ENCODE results near the gene UBFD1.
"Not testable (repeated sequence)": the region's sequence is repeated elsewhere in the genome, so short reads cannot be mapped to it uniquely, and the experiment has no call there.

The UBFD1 gene

GRCh38 chr16:23570992-23571632 is 13.6 kb downstream of the UBFD1 start:
- DNase-seq: peak in 1 of 2 donors; percentile 35

GRCh38 chr16:23571895-23572294 is 14.4 kb downstream of the UBFD1 start:
- no peak for DNase-seq

GRCh38 chr16:23572394-23572793 is 14.9 kb downstream of the UBFD1 start:
- DNase-seq: no peak

GRCh38 chr16:23573817-23574216 is 16.3 kb downstream of the UBFD1 start:
- DNase-seq: no peak

- DNase-seq: no peak
Measured at GRCh38 chr16:23575834-23576233, 18.3 kb downstream of the UBFD1 start.

GRCh38 chr16:23577493-23577892 is 20.0 kb downstream of the UBFD1 start:
- DNase-seq: no peak

- DNase-seq: no peak
Measured at GRCh38 chr16:23578101-23578830, 20.7 kb downstream of the UBFD1 start.

- no peak for DNase-seq
Measured at GRCh38 chr16:23579371-23579770, 21.8 kb downstream of the UBFD1 start.

GRCh38 chr16:23580391-23580790 is 22.9 kb downstream of the UBFD1 start:
- no peak for DNase-seq

- DNase-seq: no peak
Measured at GRCh38 chr16:23581764-23582163, 24.2 kb downstream of the UBFD1 start.

GRCh38 chr16:23583271-23583670 is 25.7 kb downstream of the UBFD1 start:
- not testable (repeated sequence) for DNase-seq

GRCh38 chr16:23584186-23585076 is 26.9 kb downstream of the UBFD1 start:
- DNase-seq: no peak

- DNase-seq: no peak
Measured at GRCh38 chr16:23587726-23588125, 30.2 kb downstream of the UBFD1 start.

GRCh38 chr16:23590181-23590580 is 32.7 kb downstream of the UBFD1 start:
- DNase-seq: no peak

GRCh38 chr16:23594186-23594585 is 36.7 kb downstream of the UBFD1 start:
- no peak for DNase-seq

- no peak for DNase-seq
Measured at GRCh38 chr16:23595246-23595950, 37.9 kb downstream of the UBFD1 start.

- peak; percentile 88 to 91 for DNase-seq
Measured at GRCh38 chr16:23595951-23596720, 38.6 kb downstream of the UBFD1 start, which contains the start of gene NDUFAB1. Gene NDUFAB1, minus strand, starts transcription at chr16:23596316. Its CDS starts 26 bp downstream, at chr16:23596290.

- peak; percentile 25 to 32 for DNase-seq
Measured at GRCh38 chr16:23597003-23597756, 39.7 kb downstream of the UBFD1 start.

GRCh38 chr16:23607726-23608125 is 50.2 kb downstream of the UBFD1 start:
- no peak for DNase-seq

GRCh38 chr16:23608194-23608593 is 50.7 kb downstream of the UBFD1 start:
- DNase-seq: no peak

GRCh38 chr16:23609929-23610328 is 52.4 kb downstream of the UBFD1 start:
- DNase-seq: no peak
